ENCODE results near the gene GNG2.
A peak's percentile ranks its signal among the peaks of the same experiment; 100 is the strongest.

The GNG2 gene

DNA sequence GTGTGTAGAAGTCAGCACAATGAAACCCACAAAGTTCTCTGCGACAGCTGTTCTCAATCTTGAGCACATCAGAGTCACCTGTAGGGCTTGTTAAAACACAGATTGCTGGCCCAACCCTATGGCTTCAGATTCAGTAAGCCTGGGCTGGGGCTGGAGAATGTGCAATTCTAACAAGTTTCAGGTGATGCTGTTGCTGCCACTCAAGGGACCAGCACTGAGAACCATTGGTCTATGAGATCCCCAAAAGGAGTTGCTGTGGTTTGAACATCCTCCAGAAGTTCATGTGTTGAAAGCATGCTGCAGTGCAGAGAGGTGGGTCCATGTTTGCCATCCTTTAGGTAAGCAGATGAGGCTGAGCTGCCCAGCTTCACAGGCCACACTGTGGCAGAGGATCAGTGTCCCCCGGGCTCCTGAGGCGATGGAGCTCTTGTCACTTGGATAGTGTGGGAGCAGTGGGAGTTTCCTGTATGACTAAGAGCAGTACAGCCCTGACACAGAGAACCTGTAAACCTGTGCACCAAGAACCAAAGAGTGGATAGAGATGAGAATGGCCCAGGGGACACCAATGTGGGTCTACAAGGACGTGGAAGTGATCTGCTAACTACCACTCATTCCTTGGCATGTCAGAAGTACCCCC lies 120.9 kb downstream of the GNG2 start:
- TF ChIP-seq EZH2 (optimal IDR thresholded peaks at IDR 0.05; ENCODE audit: low read depth, low read length) = no peak
- TF ChIP-seq CTCF (IDR thresholded peaks at IDR 0.05; ENCODE audit: low read length) = no peak
- no peak for TF ChIP-seq EZH2phosphoT487 (IDR thresholded peaks at IDR 0.05; ENCODE audit: low read length)
- Histone ChIP-seq H3K79me2 (ENCODE audit: low read length) (no peaks in the 10 kb centered on the region), H2AFZ (ENCODE audit: low read length) (no peak overlapping the region), H3K4me3 (ENCODE audit: low read length) (no peak overlapping the region), H3K9me2 (replicated peaks; ENCODE audit: insufficient read depth, low read length) (no peaks in the 10 kb centered on the region), H3K4me1 (ENCODE audit: low read length) (no peaks in the 10 kb centered on the region), H4K20me1 (ENCODE audit: insufficient read depth, low read length) (no peaks in the 10 kb centered on the region), H3K27me3 (replicated peaks; ENCODE audit: insufficient read depth, low read length) (no peaks in the 10 kb centered on the region), H3K9ac (ENCODE audit: low read length) (no peak overlapping the region), H3K36me3 (replicated peaks; ENCODE audit: insufficient read depth, low read length) (no peaks in the 10 kb centered on the region), H3K4me2 (ENCODE audit: low read depth, low read length) (no peak overlapping the region), H3K9me3 (replicated peaks; ENCODE audit: insufficient read depth, low read length) (no peaks in the 10 kb centered on the region), H3K27ac (ENCODE audit: low read length) (no peak overlapping the region), H3F3A (ENCODE audit: insufficient read depth, low read length) (no peaks in the 10 kb centered on the region)
- no peak for DNase-seq

DNA sequence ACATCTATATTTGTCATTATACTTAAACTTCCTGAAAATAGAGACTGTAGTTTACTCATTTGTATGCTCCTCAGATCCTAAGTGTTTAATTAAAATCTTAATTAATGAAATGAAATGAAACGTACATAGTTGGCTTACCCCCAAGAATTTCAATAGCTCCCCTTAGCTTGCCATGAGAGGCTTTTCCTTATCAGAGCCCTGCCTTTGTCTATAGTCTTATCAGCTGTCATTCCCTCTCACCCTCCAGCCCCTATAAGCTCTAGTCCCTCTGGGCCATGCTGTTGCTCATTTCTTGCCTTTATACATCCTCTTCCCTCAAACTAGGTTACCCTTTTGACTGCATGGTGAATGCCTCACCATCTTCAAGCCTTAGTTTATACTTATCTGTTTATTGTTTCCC lies 127.8 kb downstream of the GNG2 start:
- H3K4me2 ChIP-seq (ENCODE audit: low read depth, low read length) = no peak overlapping the region
- H3F3A ChIP-seq (ENCODE audit: insufficient read depth, low read length) = no peaks in the 10 kb centered on the region
- H3K4me3 ChIP-seq (ENCODE audit: low read length) = no peak overlapping the region
- 0 out of 2 replicates have a peak, but pooled peaks cover 3% of the 10 kb centered on the region for H3K36me3 ChIP-seq (replicated peaks; ENCODE audit: insufficient read depth, low read length)
- H3K27ac ChIP-seq (ENCODE audit: low read length) = no peak overlapping the region
- no peaks in the 10 kb centered on the region for H3K27me3 ChIP-seq (replicated peaks; ENCODE audit: insufficient read depth, low read length)
- no peaks in the 10 kb centered on the region for H3K9me2 ChIP-seq (replicated peaks; ENCODE audit: insufficient read depth, low read length)
- H4K20me1 ChIP-seq (ENCODE audit: insufficient read depth, low read length) = no peaks in the 10 kb centered on the region
- no peaks in the 10 kb centered on the region for H3K9me3 ChIP-seq (replicated peaks; ENCODE audit: insufficient read depth, low read length)
- DNase-seq = no peak
- TF ChIP-seq EZH2phosphoT487 (IDR thresholded peaks at IDR 0.05; ENCODE audit: low read length) (no peak), EZH2 (optimal IDR thresholded peaks at IDR 0.05; ENCODE audit: low read depth, low read length) (no peak), CTCF (IDR thresholded peaks at IDR 0.05; ENCODE audit: low read length) (no peak)
- H3K79me2 ChIP-seq (ENCODE audit: low read length) = peaks cover 33% of the 10 kb centered on the region
- peak overlapping the region; percentile 77 for H2AFZ ChIP-seq (ENCODE audit: low read length)
- no peak overlapping the region for H3K9ac ChIP-seq (ENCODE audit: low read length)
- no peaks in the 10 kb centered on the region for H3K4me1 ChIP-seq (ENCODE audit: low read length)

- Histone ChIP-seq H3K36me3 (replicated peaks; ENCODE audit: insufficient read depth, low read length) (0 out of 2 replicates have a peak, but pooled peaks cover 3% of the 10 kb centered on the region), H3K4me1 (ENCODE audit: low read length) (no peaks in the 10 kb centered on the region), H3K9me2 (replicated peaks; ENCODE audit: insufficient read depth, low read length) (no peaks in the 10 kb centered on the region), H3K27me3 (replicated peaks; ENCODE audit: insufficient read depth, low read length) (no peaks in the 10 kb centered on the region), H3F3A (ENCODE audit: insufficient read depth, low read length) (no peaks in the 10 kb centered on the region), H3K4me3 (ENCODE audit: low read length) (peak within 1 kb of the TSS; percentile 76), H2AFZ (ENCODE audit: low read length) (peak within 1 kb of the TSS; percentile 83), H3K9ac (ENCODE audit: low read length) (peak within 1 kb of the TSS; percentile 88), H3K4me2 (ENCODE audit: low read depth, low read length) (peak within 1 kb of the TSS; percentile 84), H3K27ac (ENCODE audit: low read length) (peak within 1 kb of the TSS; percentile 52; the same call in 1 of the 2 replicates), H3K79me2 (ENCODE audit: low read length) (peaks cover 33% of the 10 kb centered on the region), H3K9me3 (replicated peaks; ENCODE audit: insufficient read depth, low read length) (no peaks in the 10 kb centered on the region), H4K20me1 (ENCODE audit: insufficient read depth, low read length) (no peaks in the 10 kb centered on the region)
- peak; percentile 78 for DNase-seq
- TF ChIP-seq EZH2phosphoT487 (IDR thresholded peaks at IDR 0.05; ENCODE audit: low read length) (no peak), EZH2 (optimal IDR thresholded peaks at IDR 0.05; ENCODE audit: low read depth, low read length) (no peak), CTCF (IDR thresholded peaks at IDR 0.05; ENCODE audit: low read length) (no peak)
Measured at GRCh38 chr14:51989293-51990234, 129.2 kb downstream of the GNG2 start, which contains the start of gene RTRAF. RTRAF (plus strand) TSS chr14:51989546; CDS start chr14:51989640, 94 bp downstream.

All from MM.1S (cell line).